IPS DF 19.7 (cell line): ENCODE measurements around the gene OR13J1.
"Not testable (repeated sequence)": the region's sequence is repeated elsewhere in the genome, so short reads cannot be mapped to it uniquely, and the experiment has no call there.

ENCODE experiments used
- DNase-seq: peaks from one replicate; pipeline ENCODE4 v3.0.0-alpha.2; 2013; ENCODE audit warnings: low read depth, low spot score

OR13J1 gene

DNA sequence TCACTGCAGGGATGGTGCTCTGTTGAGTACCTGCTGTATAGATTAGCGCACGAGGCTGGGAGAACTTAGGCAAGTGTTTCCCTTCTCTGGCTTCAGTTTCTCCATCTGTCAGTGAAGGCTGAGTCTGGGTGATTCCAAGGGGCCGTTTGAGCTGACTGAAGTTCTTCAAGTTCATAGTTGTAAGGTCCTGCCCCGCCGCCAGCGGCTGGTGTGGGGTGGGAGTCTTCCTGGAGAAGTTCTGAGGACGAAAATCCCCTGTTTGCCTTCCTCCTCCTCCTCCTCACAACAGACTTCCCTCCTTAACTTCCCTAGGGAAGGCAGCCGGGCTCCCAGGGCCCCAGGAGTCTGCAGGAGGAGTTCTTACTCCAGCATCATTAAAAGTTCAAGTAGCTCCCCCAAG, 34.1 kb upstream of the OR13J1 start:
- no peak for DNase-seq

DNA sequence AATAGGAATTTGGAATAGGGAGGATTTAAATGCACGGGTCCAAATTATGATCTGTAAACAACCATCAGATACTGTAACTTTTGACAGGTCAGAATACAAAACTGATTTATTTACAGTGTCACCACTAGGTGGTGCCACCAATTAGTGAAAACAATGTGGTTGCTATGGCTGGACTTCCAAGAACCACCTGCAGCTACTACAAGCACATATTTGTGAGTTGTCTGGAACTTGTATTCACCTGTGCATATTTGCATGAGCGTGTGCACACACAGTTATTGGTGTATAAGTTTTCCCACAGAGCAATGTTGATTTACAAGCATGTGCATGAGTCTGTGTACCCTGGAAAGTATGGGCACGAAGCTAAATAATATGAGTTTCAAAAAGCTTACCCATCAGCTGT, 32.8 kb upstream of the OR13J1 start:
- no peak for DNase-seq

DNA sequence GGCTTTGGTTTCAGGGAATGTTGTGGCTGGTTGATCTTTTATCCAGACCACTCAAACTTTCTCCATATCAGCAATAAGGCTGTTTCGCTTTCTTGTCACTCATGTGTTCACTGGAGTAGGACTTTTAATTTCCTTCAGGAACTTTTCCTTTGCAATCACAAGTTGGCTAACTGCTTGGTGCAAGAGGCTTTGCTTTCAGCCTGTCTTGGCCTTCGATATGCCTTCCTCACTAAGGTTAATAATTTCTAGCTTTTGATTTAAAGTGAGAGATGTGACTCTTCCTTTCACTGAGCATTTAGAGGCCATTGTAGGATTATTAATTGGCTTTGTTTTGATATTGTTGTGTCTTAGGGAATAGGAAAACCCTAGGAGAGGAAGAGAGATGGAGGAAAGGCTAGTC, 28.8 kb upstream of the OR13J1 start:
- no peak for DNase-seq

DNA sequence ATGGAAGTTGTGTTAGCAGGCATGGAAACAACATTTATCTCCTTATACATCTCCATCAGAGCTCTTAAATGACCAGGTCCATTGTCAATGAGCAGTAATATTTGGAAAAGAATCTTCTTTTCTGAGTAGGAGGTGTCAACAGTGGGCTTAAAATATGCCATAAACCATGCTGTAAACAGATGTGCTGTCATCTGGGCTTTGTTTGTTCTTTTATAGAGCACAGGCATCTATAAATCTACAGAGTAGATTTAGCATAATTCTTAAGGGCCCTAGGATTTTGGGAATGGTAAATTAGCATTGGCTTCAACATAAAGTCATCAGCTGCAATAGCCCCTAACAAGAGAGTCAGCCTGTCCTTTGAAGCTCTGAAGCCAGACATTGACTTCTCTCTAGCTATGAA, 28.1 kb upstream of the OR13J1 start:
- DNase-seq, result no peak

DNA sequence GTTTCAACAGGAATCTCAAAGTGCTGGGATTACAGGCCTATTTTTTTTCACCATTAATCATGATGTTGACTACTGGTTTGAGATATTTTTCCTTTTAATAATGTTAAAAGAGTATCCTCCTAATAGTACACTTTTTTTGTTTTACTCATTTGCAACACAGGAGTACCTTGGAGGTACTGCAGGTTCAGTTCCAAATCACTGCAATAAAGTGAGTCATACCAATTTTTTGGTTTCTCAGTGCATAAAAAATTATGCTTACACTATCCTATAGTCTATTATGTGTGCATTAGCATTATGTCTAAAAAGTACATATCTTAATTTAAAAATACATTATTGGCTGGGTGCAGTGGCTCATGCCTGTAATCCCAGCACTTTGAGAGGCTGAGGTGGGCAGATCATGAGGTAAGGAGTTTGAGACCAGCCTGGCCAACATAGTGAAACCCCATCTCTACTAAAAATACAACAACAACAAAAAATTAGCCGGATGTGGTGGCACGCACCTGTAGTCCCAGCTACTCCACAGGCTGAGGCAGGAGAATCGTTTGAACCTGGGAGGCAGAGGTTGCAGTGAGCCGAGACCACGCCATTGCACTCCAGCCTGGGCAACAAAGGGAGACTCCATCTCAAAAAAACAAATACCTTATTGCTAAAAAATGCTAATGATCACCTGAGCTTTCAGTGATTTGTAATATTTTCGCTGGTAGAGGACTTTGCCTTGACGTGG, 27.3 kb upstream of the OR13J1 start:
- DNase-seq, result not testable (repeated sequence)

DNA sequence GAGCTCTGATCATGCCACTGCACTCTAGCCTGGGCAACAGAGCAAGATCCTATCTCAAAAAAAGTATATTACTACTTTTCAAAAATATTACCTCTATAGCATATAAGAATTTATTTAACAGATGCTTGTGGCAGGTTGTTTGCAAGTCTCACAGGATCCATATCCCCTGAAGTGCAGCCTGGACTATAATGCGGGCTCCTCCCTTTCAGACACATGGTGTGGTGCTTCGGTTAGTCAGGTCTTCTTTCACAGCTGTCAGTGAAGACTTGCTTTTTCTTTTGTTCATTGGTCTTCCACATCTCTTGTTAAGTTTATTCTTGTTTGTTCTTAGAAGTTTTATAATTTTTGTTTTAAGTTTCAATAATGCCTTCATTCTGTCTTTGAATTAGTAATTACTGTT, 26.4 kb upstream of the OR13J1 start:
- DNase-seq, result no peak

DNA sequence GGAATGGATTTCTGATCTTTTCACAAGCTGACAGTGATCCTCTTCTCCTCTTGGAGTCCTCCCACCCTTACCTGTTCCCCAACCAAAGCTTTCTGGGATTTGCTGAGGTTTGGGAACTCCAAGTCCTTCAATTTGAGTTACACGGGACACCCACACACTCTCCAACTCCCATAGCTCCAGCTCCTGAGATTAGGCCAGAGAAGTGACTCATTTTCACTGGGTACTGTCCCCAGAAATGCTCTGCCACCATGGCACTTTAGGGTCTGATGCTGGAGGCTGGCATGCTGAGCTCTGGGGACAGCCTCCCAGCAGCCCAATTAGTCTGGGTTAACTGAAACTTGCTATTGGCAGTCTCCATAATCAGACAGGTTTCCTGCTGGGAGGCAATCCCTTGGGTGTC, 21.9 kb upstream of the OR13J1 start:
- DNase-seq, result no peak

DNA sequence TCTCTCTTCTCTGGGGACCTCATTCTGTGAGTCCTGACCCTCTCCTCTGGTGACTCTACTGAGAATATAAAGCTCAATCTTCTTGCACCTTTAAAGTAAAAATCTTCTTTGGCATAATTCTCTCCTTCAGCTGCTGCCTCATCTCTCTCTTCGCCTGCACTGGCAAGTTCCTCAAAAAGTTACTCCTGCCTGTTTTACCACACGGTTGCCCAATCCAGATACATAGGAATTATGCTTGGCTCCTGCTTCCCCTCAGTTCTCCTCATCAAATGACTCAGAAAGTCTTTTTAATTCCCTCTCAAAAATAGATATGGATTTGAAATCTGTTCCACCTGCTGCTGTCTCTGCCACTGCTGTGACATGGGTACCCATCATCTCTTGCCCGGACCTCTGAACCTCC, 21.4 kb upstream of the OR13J1 start:
- DNase-seq, result no peak

DNA sequence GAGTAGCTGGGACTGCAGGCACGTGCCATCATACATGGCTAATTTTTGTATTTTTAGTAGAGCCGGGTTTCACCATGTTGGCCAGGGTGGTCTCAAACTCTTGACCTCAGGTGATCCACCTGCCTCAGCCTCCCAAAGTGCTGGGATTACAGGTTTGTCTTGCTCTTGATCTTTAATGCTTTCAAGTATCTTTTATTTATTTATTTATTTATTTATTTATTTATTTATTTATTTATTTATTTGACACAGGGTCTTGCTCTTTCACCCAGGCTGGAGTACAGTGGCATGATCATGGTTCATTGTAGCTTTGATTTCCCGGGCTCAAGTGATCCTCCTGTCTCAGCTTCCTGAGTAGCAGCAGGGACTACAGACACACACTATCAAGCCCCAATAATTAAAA, 14.7 kb upstream of the OR13J1 start:
- not testable (repeated sequence) for DNase-seq

DNA sequence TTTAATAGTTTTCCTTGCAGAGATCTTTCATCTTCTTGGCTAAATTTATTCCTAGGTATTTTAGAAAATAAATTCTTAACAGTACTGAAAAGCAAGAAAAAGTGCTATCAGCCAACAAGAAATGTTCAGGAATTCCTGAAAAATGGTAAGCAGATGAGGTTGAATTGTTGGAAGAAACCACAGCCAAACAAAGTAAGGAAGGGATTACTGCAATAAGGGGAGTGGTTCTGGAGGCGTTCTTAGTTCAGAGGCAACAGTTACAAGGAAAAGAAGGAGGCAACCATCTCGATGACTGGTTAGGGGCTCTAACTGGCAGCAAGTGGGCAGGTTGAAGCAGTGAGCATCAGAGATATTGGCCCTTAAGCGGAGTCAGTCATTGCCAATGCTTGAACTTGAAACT, 12.8 kb upstream of the OR13J1 start:
- DNase-seq, result no peak

DNA sequence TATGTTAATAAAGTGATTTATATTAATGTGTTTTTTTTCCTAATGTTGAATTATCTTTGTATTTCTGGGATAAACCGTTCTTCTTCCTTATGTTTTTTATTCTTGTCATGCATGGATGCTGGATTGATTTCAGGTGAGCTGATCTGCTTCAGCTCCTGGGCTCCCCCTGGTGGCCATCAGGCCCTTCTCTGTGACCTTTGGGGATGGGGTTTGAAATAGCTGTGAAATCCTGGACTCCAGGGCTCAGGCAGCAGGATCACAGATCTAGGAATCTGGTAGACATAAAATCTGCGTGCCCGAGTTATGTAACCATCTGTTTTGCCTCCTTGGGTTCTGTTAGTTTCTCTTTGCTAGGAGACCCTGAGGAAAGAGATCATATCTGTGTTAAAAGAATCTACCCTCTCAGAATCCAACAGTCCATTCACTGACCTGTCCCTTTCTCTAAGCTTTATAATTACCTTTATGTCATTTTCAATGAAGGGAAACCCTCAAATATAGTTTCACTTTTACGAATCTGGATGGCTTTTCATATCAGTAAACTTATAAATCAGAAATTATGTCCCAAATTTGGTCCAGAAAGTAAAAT, 12.2 kb upstream of the OR13J1 start:
- DNase-seq, result no peak

DNA sequence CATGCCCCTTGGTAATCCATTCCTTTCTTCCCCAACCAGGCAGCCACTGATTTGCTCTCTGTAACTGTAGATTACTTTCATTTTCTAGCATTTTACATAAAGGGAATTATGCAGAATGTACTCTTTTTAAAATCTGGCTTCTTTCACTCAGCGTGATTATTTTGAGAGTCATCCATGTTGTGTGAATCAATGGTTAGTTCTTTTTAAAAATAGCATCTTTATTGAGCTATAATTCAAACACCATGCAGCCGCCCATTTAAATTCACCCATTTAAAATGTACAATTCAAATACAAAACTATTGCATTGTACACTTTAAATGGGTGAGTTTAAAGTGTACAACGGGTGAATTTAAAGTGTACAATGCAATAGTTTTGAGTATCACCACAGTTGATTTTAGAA, 2.3 kb upstream of the OR13J1 start:
- DNase-seq, result no peak

DNA sequence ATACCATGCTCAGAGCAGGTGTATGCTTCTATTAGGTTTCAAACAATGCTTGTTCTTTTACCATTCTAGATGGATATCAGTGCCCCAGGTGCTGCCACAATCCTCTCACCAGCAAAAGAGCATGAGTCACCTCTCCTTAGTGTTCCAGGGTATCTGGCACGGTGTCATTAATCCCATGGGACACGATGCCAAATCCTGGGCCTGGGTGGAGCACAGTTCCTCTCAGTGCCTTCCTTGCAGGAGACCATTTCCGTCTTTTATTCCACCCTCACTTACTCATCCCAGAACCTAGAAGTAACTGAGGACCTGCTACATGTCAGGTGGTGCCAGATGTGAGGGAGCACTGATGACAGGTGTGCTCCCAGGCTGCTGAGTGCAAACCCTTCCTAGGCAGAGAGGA, 1.3 kb upstream of the OR13J1 start:
- DNase-seq, result no peak

DNA sequence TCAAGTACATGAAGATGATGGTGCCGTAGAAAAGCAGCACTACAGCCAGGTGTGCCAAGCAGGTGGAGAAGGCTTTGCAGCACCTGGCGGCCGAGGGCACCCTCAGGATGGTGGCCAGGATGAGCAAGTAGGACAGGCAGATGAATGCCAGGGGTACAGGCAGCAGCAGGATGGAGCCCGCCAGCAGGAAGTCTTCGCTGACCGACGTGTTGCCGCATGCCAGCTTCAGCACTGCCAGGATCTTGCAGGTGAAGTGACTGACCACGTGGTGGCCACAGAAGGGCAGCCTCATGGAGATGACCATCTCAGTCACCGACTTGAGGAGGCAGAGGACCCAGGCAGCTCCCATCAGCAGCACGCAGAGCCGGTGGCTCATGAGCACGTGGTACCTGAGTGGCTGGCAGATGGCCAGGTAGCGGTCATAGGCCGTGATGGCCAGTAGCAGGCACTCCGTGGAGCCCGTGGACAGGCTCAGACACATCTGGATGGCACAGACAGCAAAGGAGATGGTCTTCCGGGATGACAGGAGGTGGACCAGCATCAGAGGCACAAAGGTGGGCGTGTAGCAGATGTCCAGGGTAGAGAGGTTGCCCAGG, 482 bp downstream of the OR13J1 start:
- no peak for DNase-seq

DNA sequence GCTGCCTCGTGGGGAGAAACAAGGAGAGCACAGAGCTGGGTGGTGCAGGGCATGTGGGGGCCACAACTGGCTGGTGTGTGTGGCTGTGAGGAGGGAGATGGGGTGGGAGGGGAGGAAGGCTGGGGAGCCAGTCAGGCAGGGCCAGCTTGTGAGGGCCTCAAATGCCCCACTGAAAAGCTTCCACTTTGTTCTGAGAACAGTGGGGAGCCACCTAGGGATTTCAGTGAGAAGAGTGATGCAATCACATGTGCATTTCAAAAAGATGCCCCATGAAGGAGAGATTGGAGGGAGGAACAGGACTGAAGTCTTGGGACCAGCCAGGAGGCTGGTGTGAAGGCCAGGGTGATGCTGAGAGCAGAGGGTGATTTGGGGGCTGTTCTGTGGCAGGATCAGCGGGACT, 1.3 kb downstream of the OR13J1 start:
- no peak for DNase-seq

DNA sequence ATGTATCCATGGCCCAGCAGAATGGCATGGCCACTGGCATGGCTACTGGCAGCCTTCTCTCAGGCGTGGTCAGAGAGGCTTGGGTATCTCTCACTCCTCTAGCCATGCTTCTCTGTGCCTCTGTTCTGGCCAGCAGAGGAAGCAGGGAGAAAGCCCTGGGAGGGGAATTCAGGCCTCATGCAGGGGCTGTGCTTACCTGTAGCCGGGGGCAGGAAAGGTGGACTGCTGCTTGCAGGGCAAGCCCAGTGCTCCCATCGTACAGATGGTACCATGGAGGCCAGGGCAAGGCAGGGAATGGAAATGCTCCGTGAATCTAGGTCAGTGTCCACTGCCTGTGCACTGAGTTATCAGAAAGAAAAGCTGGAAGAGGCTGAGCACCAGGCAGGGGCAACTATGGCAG, 2.7 kb downstream of the OR13J1 start:
- no peak for DNase-seq

DNA sequence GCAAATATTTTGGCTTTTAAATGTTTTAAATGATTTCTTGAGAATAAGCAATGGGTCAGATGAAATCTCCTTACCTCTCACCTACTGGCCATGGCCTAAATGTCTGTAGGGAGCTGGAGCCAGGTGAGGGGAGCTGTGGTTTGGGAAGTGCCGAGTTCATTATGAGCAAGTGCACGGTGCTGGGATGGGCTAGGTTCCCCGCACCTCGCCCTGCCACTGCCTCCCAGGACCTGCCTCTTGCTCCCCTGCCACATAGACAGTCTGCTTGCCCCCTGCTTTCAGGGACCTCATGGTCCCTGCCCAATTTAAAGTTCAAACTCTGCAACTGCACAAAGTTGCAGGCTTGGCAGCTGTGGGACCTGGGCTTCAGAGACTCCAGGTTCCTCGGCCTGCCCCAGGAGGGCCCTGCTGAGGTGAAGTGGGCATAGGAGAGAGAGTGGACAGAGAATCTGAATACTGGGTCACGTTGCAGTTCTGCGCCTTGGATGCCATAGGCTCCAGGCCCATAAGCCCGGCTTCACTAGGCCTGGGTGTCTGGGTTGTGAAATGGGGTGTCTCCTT, 5.4 kb downstream of the OR13J1 start:
- no peak for DNase-seq

DNA sequence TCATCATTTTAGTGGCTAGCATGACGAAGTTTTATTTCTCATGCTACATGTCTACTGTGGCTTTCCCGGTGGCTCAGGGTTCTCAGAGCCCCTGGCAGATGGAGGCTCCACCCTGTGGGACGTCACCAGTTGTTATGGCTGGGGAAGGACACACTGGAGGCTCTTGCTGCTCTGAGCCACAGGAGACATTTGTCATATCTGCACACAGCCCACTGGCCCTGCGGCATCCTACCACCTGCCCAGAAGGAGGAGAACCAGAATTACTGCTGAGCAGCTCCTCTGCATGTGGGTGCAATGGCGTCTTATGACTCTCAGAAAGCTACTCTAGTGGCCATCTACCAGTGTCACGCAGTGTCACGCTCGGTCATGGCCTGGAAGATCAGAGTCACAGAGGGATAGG, 6.6 kb downstream of the OR13J1 start:
- DNase-seq, result no peak

DNA sequence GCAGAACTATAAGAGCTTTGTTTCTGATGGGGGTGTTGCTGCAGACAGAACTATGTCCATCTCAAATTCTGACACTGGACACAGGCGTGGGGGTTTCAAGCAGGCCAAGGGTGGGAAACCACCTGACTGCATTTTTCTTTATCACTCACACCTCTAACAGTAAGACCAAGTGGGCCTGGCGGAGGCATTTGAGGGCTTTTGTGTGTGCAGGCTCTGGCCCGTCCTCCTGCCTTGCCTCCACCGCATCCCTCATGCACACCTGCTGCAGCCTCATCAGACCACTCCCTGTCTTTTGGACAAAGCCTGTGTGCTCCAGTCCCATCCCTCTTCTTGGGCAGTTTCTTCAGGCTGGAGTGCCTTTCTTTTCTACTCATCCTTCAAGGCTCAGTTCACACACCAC, 7.9 kb downstream of the OR13J1 start:
- DNase-seq, result no peak

DNA sequence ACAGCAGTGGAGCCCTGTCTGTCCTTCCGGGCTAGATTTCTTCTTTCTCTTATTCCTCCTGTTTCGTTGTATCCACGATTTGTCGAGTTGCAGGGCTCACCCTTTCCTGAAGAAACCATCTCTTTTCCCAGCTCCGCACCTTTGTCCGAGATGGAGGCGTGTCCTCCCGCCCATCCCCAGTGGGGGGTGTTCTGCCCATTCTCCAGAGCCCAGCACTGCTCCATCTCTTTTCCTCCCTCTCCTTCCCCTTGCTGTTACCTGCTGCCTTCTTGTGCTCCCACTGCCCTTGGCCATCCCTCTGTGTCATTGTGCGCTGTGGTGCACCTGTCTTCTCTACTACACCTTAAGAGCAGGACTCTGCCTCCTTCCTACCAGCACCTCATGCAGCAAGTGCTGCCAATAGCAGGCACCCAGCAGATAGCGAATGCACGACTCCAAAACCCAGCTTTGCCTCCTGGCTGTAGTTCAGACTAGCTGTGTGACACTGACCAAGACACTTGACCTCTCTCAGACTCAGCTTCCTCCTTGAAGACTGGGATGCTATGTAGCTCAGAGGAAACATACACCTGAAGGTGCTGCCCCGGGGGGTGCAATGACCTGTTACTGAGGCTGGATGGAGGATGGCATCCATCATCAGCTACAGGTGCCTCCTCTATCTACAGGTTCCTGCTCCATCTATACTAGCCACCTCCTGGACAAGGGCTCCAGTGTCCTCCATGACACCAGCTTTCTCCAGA, 8.9 kb downstream of the OR13J1 start:
- DNase-seq, result no peak

DNA sequence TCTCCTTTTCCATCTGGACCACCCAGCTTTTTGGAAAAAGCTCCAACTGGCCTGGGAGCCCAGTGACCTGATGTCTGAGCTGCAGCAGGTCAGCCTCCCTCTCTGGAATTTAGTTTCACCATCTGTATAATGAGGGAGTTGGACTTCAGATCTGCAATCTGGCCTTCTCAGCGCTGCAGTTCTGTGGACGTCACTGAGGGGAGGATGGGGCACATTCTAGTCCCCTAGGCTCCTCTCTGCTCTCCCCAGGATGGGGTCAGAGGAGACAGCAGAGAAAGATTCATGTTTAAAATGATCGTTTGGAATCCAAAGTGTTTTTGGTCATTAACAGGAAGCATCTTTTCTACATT, 10.2 kb downstream of the OR13J1 start:
- no peak for DNase-seq

DNA sequence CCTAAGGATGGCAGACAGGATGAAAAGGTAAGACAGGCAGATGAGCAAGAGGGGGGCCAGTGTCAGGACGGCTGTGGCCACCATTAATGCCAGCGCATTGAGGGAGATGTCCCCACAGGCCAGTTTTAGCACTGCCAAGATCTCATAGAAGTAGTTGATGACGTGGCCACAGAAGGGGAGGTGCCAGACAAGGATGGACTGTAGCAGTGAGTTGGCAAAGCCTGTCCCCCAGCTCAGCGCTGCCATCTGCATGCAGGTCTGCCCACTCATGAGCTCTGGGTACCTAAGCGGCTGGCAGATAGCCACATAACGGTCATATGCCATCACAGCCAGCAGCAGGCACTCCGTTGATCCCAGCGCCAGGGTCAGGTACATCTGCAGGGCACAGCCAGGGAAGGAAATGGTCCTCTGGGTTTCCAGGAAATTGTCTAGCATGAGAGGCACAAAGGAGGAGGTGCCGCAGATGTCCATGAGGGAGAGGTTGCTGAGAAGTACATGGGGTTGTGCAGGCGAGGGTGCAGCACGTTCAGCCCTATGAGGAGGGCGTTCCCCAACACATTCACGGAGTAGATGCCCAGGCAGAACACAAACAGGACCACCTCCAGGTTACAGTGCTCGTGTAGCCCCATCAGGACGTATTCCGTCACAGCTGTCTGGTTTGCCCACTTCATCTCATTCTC, 10.8 kb downstream of the OR13J1 start:
- no peak for DNase-seq
